Activated CD4-positive, alpha-beta T cell treated with anti-CD3 and anti-CD28 coated beads for 24 hours (primary cell): ENCODE measurements around the gene SLC52A1.
"Not testable (repeated sequence)": the region's sequence is repeated elsewhere in the genome, so short reads cannot be mapped to it uniquely, and the experiment has no call there.

Experiments used
- DNase-seq, 2 donors: peaks; one replicate each; pipeline ENCODE4 v3.0.0-alpha.2; 2020; ENCODE audit warnings: low read depth in 2 of 2

Gene SLC52A1

GRCh38 chr17:5031365-5032082 lies 3.7 kb downstream of the SLC52A1 start:
- peak; percentile 72 to 84 for DNase-seq

DNA sequence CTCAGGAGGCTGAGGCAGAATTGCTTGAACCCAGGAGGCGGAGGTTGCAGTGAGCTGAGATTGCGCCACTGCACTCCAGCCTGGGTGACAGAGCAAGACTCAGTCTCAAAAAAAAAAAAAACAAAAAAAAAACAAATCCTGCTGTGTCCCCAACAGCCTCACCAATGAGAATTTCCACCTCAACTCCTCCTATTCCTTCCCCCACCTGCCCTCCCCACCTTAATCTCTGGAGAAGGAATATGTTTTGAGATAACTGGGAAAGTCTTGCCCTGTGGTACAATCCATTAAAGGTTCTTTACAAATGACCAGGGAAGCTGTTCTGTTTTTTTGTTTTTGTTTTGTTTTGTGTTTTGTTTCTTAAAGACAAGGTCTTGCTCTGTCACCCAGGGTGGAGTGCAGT lies 5.1 kb downstream of the SLC52A1 start:
- DNase-seq: not testable (repeated sequence)

DNA sequence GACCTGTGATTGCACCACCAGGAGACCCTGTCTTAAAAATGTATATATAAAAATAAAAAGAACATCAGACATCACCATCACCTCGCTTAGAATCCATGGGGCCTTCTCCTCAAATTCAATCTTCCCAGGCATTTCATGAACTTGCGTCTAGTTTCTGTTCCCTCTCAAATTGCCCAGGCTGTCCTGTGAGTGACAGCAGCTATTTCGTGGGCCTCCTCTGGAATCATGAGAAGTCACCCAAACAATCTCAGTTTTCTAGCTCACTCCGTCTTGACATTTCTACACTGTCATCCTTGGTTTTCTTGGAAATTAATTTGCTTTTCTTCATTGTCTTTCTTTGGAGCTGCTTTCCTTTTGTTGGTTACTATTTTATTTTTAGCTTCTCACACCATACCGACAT lies 7.3 kb downstream of the SLC52A1 start:
- no peak for DNase-seq

DNA sequence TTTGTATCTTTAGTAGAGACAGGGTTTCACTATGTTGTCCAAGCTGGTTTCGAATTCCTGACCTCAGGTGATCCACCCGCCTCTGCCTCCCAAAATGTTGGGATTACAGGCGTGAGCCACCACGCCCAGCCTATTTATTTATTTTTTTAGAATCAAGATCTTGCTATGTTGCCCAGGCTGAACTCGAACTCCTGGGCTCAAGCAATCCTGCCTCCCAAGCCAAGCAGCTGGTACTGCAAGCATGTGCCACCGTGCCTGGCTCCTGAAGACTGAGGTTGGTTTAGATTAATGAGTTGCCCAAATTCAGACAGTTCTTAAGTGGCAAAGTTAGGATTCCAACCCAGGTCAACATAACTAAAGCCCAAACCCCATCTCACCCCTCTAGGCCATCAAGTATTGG lies 7.9 kb downstream of the SLC52A1 start:
- DNase-seq: no peak

GRCh38 chr17:5024604-5025003 lies 10.6 kb downstream of the SLC52A1 start:
- no peak for DNase-seq

DNA sequence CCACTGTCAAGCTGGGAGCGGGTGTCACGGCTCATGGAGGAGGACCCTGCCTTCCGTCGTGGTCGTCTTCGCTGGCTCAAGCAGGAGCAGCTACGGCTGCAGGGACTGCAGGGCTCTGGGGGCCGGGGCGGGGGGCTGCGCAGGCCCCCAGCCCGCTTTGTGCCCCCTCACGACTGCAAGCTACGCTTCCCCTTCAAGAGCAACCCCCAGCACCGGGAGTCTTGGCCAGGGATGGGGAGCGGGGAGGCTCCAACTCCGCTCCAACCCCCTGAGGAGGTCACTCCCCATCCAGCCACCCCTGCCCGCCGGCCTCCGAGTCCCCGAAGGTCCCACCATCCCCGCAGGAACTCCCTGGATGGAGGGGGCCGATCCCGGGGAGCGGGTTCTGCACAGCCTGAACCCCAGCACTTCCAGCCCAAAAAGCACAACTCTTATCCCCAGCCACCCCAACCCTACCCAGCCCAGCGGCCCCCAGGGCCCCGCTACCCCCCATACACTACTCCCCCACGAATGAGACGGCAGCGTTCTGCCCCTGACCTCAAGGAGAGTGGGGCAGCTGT lies 11.6 kb downstream of the SLC52A1 start:
- DNase-seq: no peak

- no peak for DNase-seq
These were observed 13.0 kb downstream of the SLC52A1 start for GRCh38 chr17:5022171-5022711.

- no peak for DNase-seq
These were observed 14.7 kb downstream of the SLC52A1 start for GRCh38 chr17:5020502-5021023.

GRCh38 chr17:5019475-5019956 lies 15.7 kb downstream of the SLC52A1 start:
- peak in 1 of 2 donors; percentile 6 for DNase-seq

DNA sequence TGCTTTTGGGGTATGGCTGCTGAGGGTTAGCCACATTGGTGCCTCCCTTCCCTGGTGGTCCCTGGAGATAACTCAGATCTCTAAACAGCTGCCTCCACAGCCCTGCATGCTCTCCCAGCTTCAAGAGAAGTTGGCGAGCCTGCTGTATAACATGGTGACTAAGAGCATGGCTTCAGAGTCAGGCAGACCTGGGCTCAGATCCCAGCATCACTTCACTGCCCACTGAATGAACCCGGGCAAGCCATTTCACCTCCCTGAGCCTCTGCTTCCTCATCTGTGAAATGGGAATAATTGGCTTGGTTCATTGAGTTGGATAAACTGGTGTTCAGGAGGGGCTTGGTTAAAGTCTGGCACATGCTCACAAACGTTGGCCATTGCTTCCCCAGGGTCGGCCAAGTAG lies 20.9 kb downstream of the SLC52A1 start:
- DNase-seq: no peak

GRCh38 chr17:5011928-5012327 lies 23.3 kb downstream of the SLC52A1 start:
- DNase-seq: no peak

DNA sequence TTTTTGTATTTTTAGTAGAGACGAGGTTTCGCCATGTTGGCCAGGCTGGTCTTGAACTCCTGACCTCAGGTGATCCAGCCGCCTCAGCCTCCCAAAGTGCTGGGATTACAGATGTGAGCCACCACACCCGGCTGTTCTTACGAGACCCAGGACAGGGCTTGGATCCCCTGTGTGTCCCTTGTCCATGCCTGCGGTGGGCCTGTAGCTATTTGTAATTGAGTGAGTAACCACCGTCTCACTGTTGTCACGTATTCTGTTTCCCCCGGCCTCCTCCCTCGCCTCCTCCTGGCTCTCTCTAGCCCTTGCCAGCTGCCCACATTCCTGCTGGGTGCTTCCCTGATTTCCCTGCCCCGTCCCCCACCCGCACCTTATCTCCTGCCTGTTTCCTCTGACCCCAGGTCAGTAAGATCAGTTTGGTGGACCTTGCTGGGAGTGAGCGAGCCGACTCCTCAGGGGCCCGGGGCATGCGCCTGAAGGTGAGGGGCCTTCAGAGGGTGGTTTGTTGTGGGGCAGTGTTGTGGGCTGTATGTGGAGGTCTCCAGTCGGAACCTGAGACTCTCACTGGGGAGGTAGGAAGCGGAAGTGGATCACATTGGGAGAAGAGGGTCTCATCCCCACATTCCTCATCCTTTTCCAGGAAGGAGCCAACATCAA lies 31.9 kb downstream of the SLC52A1 start:
- DNase-seq: no peak

GRCh38 chr17:5002121-5002788 lies 33.0 kb downstream of the SLC52A1 start:
- DNase-seq: no peak

DNA sequence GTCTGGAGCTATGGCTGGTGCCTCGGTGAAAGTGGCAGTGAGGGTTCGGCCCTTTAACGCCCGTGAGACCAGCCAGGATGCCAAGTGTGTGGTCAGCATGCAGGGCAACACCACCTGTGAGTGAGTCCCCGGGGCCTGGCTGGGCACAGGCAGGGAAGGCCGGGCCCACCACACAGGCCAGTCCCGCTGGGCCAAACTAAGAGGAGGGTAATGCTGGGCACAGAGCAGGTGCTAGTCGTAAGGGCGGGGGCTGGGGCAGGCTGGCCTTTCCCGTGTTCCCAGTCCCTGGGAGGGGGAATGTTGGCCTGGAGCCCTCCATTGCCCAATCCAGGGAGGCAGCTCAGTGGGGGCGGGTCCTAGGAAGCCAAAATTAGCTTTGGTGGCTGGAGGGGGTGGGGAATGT lies 35.0 kb downstream of the SLC52A1 start:
- DNase-seq: no peak

- no peak for DNase-seq
These were observed 35.7 kb downstream of the SLC52A1 start for GRCh38 chr17:4999430-5000093.

DNA sequence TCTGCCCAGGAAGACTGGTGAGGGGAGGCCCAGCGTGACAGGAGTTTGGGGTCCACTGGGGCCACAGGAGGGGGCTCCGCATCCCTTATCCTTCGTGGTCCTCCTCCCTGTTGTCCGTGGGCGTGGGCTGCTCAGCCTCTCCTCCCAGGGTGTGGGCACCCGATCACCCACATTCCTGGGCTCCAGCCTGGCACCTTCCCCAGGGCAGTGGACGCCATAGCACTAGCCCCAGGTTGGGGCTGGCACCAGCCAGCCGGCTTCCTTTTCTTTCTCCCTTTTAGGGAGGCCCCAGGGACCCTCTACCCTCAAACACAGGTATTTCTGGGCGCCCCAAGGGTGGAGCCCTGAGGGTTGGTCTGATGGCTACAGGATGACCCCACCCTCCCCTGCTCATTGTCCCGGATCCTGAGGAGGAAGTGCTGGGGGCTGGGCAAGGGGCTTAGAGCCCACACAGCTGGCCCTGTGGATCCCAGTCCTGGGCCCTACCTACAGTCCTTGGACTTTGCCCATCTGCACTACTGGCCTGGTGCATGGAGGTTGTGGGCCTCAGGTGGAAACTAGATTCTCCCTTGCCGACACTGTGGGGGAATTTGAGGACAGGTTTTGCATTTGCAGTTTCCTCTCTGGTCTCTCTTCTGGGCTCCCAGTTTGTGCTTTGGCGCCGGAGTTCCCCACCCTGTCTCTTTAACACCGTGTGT lies 36.3 kb downstream of the SLC52A1 start:
- no peak for DNase-seq

- DNase-seq: no peak
These were observed 37.0 kb downstream of the SLC52A1 start for GRCh38 chr17:4998027-4998731.

DNA sequence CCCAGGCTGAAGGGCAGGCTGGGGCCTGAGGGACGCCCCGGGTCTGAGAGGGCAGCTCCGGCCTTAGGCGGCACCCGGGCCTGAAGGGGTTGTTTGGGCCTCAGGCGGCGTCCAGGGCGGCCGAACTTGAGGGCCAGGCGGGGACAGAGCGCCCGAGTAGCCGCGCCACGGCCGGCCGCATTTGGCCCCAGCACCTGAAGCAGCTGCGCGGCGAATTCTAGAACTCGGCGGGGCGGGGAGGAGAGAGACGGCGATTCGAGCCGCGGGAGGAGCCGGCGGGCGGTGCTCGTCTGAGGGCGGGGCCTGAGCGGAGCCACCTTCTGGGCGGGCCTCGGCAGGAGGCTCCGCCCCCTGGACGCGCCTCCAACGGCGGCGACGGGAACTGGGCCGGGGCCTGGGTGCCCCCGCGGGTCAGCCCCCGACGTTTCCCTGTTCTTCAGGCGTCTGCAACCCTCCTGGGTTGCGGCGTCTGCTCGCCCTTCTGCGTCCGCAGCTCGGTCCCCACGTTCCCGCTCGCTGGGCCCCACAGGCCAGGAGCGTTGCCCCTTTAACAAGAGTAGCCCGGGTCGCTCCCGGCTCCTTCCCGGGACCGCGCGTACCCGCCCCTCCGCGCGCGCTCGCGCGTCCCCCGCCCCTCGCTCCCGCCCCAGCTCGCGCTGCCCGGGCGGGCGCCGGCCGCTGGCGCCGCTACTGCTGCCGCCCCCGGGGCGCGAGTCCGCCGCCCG lies 37.8 kb downstream of the SLC52A1 start, which contains the start of the genes INCA1 and KIF1C:
INCA1 (minus strand) TSS at position 221 of the 725 bp plus-strand sequence. CDS start 3,085 bp downstream, outside the sequence.
KIF1C (plus strand) TSS at position 649 of the 725 bp plus-strand sequence. CDS start 2,297 bp downstream, outside the sequence.
- DNase-seq: peak; percentile 82 to 84

DNA sequence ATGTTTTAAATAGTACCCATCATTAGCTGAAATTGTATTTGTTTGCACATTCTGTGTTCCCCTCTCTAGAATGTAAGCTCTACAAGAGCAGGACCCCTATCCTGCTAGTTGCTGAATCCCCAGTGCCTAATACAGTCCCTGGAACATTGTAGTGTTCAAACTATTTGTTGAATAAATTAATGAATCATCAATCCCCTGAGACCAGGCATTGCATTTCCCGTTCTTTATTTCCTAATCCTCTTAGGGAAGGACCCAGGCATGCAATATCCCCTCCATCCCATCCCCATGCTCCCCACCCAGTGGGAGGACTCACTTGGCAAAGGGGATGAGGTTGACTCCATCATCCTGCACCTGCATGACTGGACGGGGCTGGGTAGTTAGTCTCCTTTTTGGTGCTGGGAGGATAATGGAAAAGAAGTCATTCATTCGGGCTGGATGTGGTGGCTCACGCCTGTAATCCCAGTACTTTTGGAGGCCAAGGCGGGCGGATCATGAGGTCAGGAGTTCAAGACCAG lies 41.1 kb downstream of the SLC52A1 start:
- DNase-seq: no peak
